ENCODE data around the gene MREG.

Gene MREG

DNA sequence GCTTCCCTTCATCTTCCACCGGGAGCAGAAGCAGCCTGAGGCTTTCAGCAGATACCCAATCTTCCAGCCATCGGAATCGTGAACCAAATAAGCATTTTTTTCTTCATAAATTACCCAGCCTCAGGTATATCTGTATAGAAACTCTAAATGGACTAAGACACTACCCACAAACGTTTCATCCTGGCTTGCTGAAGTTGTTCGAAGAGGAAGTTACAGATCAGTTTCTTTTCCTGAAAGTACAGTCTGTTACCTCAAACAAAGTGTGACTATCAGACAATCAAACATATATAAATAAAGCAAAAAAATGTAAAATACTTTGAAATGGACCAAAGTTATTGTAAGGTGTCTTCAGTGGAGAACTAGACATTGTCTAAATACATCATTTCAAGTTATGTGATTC is 97.9 kb downstream of the MREG start:
- DNase-seq = no peak

DNA sequence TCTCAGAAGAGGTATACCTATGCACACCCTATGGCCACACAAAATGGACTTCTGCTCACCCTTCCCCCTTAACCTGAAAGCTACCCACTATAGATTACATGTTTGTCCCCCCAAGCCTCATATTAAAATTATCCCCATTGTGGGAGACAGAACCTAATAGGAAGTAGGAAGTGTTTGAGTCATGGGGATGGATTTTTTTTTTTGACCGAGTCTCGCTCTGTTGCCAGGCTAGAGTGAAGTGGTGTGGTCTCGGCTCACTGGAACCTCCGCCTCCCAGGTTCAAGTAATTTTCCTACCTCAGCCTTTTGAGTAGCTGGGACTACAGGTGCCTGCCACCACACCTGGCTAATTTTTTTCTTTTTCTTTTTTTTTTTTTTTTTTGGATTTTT is 98.6 kb downstream of the MREG start:
- no peak for DNase-seq

DNA sequence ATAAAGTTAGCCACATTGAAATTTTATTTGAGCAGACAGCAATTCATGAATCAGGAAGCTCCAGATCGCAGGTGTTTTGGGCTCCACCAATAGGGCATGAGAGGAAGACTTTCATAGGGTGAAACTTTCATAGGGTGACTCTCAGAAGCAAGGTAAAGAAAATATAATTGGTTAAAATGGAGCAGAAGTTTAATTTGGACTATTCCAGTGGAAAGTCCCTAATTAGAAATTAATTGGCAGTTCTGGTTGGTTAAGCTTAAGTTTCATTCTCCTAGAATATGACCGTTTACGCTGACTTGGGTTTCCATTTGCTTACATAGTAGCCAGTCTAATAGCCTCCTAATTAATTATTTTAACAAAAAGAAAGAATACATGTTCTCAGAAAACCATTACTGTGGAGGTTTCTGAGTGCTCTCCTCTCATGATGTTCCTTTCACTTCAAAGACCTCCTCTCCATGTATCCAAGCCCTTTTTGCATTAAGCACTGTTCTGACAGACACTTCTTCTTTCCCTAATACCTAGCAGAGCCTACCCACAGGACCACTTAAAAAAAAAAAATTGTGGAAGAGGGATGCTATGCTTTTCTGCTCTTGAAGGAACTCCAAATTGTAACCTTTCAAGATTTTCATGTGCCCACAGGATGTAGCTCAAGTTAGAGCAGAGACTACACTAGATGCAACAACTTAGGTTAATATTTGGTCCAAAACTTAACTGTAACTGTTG is 99.1 kb downstream of the MREG start:
- DNase-seq = no peak

DNA sequence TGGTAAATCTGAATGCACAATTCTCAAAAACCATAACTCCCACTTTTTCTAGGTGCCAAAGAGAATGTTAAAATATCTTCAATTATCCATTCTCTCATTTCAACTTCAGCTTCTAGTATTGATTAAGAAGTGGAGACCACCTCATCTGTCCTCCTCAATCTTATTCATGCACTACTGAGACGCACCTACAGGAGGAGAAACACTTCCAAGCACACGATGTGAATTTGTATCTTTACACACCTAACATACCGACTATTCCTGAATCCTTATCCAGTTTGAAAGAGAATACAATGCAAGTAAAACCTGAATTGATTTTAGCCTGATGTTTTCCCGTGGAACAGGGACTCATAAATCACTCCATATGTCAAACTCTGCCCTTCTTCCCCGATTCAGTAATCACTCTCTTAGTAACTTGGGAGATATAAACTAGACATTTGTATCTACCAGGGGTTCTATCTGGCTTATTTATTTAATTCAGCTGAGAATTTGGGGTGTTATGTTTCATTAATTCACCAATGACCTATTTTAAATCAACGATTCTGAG is 101.0 kb downstream of the MREG start:
- no peak for DNase-seq

DNA sequence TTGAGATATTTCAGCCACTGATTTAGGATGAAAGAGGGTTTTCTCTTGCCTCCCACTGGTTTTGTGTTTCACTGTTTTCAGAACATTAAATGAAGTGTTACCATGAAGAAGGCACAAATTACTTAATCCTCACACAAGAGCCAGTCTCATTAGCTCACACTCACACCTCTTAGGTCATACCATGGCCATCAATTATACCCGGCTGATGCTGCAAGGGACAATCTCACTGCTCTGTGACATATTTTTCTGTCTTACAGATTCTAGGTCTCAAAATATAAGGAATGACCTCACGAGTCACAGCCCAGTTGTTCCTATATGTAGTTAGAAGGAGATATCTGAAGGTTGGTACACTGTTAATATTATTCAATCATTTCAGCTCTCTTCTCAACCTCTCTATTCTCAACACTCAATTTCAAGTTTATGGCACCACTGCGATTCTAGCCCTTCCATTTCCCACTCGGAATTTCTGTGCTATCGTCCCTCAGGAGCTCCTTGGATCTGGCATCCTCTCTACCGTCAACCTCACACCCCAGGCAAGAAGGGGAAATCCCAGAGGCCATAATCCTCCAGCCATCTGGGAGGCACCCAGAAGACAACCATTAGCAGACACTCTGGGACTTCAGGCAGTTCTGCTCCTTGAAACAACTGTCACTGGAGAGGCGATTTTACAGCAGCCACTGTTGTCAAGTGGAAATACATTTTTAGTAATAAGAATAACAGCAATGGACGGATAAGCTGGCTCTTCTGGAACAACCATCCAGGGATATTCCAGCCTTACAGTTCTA is 101.9 kb downstream of the MREG start:
- DNase-seq = no peak

DNA sequence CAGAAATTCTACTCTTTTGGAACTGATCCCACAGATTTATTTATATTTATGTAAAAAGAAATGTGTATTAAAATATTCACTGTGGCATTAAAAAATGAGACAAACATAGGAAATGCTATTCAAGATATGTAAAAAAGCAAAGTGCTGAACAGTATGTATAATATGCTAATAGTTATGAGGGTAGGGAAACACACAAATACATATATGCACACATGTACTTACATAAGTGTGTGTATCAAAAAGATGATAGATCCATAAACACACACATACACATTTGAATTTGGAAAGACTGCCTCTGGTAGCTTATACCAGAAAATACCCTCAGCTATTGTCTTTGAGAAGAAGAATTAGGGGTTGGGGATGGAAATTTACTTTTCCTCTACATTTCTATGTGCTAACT is 103.2 kb downstream of the MREG start:
- DNase-seq = no peak

DNA sequence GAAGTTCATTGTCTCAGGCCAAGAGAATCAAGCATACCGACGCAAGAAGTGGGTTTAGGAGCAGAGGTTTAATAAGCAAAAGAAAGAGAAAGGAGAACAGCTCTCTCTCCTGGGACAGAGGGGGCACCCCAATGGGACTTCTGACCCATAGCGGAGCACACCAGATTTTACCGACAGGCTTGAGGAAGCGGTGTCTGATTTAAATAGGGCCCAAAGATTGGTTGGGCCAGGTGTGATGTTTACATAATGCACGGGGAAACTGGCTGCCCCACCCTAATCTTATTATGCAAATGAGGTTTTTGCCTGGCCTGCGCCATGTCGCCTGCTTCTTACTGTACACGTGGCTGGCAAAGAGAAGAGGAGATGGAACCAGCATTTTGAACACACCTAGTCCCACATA is 106.2 kb downstream of the MREG start:
- no peak for DNase-seq

DNA sequence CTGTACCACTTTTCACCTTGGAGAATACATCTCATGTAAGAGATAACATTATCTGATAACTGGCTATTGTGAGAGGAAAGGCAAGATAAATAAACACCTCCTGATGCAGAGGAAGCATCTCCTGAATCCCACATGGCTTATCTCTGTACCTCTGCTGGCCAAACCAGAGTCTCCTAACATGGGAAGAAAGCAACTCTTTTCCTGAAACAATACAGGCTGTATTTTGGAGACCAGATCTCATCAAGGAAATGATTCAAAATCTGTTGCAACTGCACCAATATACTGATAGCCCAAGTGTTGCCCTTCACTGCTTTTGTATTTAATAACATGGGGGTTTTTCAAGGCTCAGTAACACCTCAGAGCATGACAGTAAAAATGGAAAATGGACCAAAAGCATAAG is 106.9 kb downstream of the MREG start:
- DNase-seq = no peak

DNA sequence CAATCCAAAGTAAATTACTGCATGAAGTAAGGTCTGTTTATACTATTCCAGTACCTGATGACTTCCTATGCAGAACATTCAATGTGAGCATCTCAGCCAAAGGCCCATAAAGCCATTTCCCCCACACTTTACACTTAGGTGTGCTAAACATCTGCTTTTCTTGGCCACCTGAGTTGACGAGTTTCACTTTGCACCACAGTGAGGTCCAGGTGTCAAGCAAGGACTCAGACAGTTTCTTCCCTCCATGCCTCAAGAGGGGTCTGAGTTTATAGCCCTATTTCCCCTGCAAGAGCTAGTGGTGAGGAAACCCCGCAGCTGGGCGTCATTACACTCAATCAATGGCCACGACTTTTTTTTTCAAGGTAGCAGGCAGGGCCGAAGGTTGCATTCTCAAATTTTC is 107.7 kb downstream of the MREG start:
- no peak for DNase-seq

DNA sequence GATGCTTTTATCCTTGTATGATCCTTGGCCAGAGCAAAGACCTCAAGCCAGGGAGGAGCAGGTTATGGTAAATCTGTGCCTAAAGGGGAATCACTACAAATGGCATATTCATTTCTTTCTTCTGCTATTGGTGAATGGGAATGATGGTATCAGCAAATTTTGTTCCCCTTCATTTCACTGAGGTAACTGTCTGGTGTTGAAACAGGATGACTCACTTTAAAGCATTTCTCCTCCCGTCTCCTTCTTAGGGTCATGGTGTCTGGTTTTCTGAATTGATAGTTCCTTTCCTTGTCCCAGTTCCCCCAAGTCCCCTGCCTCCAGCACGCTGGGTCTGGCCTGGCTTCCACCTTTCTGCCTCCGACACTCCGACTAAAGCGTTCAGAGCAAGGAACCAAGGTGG is 109.2 kb downstream of the MREG start:
- no peak for DNase-seq

DNA sequence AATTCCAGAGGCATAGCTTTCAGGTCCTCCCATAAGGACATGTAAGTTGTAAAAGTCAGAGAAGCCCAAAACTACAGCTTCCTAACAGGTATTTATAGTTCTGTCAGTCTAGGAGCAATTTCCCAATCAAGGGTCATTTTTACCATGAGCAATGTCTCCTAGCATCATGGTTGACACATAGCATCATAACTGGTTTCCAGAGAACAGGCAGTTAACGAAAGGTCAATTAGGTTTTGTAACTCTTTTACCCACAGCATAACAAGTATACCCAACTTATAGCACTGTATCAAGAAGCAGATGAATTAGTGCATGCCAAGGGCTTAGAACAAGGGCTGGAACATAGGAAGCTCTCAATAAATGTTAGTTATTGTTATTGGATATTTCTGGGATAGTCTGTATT is 110.1 kb downstream of the MREG start:
- no peak for DNase-seq

DNA sequence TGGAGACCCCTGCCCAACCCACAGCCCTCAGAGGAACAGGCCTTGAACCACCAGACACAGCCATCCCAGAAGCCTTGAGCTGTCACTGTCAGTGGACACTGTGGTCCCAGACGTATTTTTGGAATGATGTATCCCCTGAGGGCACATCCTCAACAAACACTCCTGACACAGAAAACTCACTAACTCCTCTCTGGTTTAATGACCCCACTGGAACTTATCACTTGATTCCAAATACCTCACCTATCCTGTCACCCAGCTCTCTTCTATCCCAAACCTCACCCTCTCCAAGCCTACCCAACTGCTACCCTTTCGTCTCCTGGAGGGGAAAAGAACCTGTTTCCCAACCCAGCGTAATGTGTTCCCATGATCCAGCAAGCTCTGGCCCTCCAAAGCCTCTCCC is 111.6 kb downstream of the MREG start:
- no peak for DNase-seq

DNA sequence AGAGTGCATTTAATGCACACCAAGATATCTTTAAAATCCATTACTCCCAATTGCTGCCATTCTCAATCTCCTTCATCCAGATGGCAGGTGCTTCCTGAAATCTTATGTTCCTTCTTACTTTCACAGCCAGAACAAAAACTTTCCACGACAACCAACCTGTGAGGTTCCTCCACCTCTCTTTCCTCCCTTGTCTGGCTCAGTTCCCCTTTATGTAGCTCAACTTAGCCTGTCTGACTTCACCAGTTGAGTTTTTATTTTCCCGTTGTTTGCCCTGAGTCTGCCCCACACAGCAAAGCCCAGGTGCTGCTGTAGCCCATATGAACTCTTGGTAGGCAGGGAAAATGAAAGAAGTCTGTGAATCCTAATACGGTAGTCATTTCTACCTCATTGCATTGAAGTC is 112.5 kb downstream of the MREG start:
- no peak for DNase-seq

DNA sequence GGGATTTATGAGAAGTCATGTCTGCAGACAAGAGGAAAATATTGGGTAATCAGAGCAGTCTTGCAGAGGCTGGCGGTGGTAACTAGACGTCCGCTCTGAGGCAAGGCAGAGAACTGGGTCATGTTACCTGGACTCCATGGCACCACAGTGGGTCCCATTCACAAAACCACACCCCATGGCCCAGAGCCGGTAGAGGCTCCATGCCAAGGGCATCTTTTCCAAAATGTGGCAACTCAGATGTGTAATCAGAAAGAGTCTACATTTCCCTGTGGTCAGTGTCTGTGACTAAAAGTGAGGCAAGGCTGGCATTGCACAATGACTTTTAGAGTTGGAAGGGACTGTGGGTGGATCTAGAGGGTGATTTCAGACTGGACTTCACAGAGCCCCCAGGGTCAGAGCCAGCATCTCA is 113.1 kb downstream of the MREG start:
- DNase-seq = no peak

DNA sequence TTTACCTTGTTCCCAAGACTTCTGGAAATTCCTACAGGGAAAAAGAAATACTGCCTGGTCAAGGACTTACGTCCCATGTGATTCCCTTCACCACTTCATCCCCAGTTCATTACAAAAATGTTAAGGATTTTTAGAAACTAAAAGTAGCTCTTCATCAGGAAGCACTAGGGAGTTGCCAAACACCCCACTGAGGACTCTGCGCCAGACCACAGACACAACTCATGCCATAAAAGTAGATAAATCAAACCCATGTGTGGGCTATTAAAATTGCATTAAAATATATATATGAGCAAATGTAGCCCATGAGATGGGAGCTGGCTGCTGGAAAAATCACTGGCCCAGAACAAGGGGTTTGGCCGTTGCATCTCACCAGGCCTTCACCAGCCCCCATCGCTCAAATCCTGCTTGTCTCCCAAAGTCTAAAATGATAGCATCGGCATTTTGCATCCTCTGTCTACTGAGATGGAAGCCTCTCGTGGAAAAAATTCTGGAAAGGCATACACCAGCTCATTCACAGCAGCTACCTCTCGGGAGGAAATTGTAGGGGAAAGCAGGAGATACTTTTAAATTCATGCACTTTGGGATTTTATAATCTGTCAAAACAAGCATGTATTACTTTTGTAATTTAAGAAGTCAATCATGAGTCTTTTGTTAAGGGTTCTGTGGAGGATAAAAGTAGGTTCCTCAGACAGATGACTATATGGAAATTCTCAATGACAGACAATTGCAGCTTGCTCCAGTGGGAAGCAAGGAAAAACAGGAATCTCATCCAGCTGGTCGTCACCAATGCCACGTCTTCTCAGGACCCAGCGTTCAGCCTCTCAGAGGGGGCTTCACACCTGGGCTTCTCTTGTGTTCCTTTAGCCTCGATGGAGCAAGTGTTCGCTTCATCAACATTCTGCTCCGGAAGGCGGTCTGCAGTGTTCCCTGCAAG is 113.9 kb downstream of the MREG start:
- DNase-seq = no peak

DNA sequence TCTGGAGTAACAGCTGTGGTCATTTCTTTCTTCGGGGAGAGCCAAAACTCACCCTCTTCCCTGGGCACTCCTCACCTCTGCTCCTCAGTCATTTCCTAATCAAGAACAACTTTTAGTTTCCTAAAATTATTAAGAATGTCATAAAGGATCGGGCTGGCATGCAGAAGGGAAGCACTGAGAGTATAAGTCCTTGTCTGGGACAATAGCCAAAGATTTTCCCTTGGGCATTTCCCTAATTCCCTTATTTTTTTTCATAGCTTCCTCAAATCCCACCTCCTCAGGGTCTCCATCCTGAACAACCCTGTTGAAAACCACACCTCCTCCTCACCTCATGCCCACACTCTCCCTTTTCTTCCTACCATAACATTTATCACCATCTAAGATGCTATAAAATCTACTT is 115.0 kb downstream of the MREG start:
- no peak for DNase-seq

DNA sequence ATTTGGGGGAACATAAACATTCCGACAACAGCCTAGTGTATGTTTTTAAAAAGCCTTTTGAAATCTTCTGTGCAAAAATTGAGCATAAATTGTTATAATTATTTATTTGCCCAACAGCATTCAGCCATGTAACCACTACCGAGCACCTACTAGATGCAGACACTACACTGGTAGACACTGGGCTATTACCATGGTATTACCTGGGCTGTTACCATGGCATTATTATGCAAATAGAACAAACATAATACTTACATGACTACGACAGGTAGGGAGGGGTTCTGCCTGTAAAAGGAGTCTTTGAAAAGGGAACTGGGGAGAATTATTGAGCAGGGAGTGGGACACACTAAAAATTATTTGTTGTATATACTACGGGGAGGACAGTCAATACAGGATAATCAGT is 116.4 kb downstream of the MREG start:
- DNase-seq = no peak

DNA sequence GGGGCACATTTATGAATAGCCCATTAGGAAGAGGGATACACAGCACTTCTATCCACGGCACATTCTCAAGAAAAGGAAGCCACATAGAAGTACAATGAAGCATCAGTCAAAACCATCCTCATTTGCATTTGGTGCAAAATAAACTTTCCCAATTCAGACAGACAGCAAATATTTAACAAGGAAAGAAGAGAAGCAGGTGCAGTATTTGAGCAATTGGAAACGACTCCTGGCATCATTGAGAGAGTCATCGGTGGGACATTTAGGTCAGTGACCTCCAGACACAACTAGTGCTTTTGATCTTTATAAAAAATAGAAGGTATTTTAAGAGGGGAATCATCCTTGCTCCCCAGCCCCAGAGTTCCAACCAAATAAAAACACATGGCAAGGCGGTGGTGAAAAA is 118.0 kb downstream of the MREG start:
- DNase-seq = no peak
